ENCODE data around the gene ABCC2. TPM values are rescaled to one million over a fixed set of nuclear protein-coding genes. Genes with fewer than 3 reads are reported as not detected.

Gene ABCC2
- polyA plus RNA-seq, 1 donor: 15.2 TPM

DNA sequence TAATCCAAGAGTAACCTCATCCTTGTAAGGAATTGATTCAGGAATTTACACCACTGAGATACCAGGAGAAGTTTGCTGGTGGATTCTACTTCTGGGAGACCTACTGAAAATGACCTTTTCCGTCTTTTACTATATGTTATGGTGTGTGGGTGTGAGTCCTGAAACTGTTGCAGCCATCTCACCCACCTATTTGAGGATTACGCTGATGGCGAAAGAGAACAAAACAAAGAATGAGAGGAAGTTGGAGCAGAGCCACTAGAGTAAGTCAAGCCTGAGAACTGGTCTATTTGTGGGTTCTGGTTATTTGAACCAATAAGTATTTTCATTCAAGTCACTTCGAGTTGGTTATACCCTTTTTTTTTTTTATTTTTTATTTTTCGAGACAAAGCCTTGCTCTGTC is 12.7 kb upstream of the ABCC2 start:
- DNase-seq: no peak

- no peak for DNase-seq
Measured at GRCh38 chr10:99770408-99771045, 11.9 kb upstream of the ABCC2 start.

- DNase-seq: no peak
Measured at GRCh38 chr10:99775850-99776249, 6.6 kb upstream of the ABCC2 start.

DNA sequence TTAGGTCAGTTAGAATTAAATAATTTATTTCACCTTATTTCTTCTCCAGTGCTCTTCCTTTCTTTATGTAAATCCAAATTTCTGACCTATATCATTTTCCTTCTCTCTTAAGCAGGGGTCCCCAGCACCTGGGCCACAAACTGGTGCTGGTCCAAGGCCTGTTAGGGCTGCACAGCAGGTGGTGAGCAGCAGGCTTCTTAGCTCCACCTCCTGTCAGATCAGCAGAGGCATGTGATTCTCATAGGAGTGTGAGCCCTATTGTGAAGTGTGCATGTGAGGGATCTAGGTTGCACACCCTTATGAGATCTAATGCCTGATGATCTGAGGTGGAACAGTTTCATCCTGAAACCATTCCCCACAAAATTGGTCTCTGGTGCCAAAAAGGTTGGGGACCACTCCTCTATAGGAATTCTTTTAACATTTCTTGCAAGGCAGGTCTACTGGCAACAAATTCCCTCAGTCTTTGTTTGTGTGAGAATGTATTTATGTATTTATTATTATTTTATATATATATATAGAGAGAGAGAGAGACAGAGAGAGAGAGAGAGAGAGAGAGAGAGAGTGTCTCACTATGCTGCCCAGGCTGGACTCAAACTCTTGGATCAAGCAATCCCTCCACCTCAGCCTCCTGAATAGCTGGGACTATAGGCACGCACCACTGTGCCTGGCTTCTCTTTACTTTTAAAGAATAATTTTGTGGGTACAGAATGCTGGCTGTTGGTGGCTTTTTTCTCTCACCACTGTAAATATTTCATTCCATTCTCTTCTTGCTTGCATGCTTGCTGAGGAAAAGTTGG is 4.3 kb upstream of the ABCC2 start:
- DNase-seq: no peak

- DNase-seq: peak; percentile 33
Measured at GRCh38 chr10:99779335-99779734, 3.1 kb upstream of the ABCC2 start.

DNA sequence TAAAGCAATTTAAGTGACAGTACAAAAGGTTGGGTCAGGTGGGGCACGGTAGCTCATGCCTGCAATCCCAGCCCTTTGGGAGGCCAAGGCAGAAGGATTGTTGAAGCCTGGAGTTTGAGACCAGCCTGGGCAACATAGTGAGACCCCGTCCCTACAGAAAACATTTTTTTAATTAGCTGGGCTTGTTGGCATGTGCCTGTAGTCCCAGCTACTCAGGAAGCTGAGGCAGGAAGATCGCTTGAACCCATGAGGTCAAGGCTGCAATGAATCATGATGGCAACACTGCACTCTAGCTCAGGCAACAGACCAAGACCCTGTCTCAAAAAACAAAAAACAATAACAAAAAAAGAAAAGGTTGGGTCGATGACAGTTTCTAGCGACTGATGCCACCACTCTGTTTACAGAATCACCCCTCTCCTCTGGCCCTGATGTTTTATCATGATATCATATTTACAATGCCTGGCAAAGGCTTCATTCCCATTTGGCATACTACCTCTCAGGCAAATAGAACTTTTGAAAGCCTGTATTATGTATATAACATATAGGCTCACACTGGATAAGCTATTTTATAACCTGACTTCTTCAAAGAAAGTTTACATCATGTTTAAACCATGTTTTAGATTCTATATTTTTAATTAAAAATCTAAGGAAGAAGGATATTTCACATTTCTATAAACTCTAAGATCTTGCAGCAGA is 558 bp upstream of the ABCC2 start:
- no peak for DNase-seq

DNA sequence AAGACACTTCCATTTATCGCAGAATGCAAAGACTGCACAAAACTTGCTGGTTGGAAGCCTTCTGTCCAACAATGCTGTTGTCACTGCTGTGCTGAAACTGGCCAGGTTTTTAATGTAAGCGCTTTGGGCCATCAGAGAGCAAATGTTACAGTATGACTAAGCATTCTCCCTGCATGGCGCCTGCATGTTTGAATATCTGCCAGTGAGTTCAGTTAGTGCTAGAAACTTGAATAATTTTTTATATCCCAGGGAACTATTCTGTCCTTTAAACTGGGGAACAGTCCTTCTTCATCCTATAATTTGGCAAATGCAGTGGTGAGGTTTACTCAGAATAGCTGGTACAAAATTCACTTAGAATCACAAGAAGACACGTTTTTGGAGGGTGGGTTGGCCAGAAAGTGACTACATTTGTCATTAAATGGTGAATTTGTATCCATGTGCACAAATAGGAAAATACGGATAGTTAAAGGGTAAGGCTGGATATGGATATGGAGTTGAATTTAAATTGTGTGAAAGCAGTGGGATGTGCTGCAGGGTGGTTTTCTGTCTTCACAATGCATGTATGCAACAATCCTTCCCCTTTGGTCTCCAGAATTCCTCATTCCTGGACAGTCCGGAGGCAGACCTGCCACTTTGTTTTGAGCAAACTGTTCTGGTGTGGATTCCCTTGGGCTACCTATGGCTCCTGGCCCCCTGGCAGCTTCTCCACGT is 1.7 kb downstream of the ABCC2 start:
- no peak for DNase-seq

DNA sequence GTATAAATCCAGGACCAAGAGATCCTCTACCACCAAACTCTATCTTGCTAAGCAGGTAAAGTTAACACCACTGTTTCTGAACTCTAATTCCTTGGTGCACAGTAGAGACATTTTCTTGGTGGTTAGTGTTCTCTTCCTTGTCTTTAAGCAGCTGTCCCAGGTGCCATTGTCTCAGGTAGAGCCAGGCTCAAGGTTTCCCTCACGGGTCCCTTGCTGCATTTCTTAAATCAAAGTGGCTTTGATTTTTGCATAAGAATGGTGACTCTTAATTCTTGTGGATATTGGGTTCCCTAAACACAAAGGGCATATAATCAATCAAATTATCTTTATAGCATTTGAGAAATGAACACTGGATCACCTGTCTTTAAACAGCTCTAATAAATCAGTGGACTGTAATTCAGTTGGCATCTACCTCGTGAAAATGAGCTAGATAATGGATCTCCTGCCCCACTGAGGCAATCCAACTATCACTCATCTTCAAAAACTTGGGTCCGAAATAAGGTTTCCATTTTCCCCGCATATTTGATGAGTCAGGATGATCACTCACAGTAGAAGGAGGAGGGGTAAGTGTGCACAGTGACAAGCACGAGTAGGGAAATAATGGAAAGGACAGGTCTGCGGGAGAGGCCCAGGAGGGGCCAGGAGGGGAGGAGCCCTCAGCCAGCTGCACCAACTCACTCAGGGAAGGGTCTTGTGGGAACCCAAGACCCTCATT is 2.4 kb downstream of the ABCC2 start:
- no peak for DNase-seq

DNA sequence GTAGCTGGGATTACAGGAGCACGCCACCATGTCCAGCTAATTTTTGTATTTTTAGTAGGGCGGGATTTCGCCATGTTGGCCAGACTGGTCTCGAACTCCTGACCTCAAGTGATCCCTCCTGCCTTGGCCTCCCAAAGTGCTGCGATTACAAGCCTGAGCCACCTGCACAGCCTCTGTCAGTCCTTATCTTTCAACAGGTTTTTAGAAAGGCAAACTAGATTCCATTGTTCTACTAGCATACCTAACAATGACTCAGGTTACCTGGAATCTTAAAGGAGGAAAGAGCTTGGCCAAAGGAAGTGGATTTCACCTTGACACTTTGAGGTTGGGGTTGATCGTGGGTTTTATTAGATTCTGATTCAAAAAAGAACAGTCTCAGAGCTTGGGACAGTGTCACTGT is 3.2 kb downstream of the ABCC2 start:
- no peak for DNase-seq

DNA sequence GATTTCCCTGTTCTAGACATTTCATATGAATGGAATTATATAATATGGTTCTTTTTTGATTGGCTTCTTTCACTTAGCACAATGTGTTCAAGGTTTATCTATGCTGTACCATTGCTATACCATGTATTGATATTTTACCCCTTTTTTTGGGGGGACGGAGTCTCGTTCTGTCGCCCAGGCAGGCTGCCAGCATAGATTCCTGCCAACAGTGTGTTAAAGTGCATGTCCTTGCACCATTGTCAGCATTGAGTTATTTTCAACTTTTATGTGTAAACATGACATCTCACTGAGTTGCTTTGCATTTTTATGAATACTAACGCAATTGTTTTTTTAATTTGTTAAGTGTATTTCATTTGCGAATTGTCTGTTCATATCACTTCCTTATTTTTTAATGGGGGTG is 4.9 kb downstream of the ABCC2 start:
- no peak for DNase-seq

- no peak for DNase-seq
Measured at GRCh38 chr10:99787782-99788445, 5.5 kb downstream of the ABCC2 start.

DNA sequence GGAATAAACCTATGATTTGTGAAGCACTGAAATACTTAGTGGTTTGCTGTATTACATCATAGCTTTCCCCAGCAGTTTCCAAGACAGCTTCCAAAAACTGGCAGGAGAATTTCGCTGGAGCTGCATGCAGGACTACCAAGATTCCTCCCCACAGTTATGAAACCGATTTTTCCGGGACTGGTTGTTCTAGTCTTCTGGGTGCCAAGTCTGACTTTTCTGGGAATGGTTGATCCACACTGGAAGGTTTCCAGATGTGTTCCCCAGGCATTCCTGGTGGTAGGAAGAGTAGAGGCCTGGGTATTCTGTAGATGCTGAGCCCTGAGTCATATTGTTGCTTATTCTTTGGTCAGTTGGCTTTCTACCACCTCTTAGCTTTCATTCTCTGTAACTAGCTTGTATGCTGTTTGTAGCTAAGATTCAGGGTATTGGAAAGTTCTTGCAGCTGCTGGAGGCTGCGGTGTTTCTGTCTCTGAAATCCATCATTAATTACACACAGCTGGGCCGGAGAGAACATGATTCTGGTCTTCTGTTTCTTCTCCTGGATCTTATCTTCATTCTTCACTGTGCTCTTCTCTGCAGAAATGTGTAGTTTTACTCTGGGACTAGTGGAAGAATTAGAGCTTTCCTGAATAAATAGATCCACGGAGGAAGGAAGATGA is 6.3 kb downstream of the ABCC2 start:
- no peak for DNase-seq

DNA sequence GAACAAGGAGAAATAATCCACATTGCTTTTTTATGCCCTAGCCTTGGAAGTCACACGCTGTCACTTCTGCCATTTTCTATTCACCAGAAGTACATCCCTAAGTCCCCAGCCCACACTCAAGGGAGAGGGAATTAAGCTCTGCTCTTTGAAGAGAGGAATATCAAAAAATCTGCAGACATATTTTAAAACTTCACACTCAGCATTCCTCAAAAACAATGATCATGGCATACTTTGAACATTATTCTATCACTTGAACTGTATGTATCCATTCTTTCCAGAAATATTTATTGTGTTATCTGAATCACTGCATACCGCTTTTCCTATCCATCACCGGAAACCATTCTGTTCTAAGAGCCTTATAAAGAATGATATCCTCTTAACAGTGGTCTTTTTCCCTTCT is 9.4 kb downstream of the ABCC2 start:
- DNase-seq: no peak

DNA sequence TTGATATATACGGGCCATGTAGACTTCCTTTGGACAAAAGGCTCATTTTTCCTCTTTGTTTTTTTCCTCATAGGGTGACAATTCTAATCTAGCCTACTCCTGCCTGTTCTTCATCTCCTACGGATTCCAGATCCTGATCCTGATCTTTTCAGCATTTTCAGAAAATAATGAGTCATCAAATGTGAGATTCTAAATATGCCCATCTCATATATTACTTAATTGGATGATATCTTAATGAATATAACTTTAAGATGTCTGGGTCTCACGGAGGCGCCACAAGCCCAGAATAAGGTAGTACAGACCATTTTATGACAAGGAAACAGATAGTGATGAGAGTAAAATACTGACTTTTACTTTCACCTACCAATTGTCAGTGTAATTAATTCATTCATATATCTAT is 11.4 kb downstream of the ABCC2 start:
- no peak for DNase-seq

- DNase-seq: no peak
Measured at GRCh38 chr10:99796928-99797327, 14.5 kb downstream of the ABCC2 start.

DNA sequence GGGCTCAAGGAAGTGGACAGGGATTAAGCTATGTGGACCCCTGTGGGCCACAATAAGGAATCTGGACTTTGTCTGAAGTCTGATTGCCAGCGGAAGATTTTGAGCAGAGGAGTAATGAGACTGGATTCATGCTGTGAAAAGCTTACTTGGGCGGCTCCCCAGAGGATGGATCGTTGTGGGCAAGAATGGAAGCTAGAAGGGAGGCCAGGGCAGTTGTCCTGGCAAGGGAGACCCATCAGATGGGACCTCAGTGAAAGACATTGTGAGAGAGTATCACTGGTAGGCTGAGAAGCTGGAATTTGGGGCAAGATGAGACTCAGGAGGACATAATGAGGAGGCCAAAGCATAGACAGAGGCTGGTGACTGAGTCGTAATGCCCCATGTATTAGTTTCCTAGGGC is 15.6 kb downstream of the ABCC2 start:
- no peak for DNase-seq

DNA sequence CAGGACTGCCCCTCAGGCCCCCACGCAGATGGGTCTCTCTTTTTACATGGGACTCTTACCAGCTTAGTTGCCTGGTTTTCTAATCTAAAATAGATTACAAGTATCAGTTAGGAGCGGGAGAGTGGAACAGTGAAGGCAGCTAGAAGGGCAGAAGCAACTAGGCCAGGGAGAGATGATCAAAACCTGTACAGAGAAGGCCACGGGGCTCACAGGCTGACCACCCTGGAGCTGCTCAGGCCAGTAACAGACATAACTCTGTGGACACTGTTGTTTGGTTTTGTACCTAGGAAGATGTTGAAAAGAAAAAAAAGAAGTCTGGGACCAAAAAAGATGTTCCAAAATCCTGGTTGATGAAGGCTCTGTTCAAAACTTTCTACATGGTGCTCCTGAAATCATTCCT is 16.5 kb downstream of the ABCC2 start:
- DNase-seq: no peak

- DNase-seq: no peak
Measured at GRCh38 chr10:99799613-99800012, 17.2 kb downstream of the ABCC2 start.

GRCh38 chr10:99804471-99804870 is 22.0 kb downstream of the ABCC2 start:
- no peak for DNase-seq

GRCh38 chr10:99805190-99805589 is 22.8 kb downstream of the ABCC2 start:
- no peak for DNase-seq

DNA sequence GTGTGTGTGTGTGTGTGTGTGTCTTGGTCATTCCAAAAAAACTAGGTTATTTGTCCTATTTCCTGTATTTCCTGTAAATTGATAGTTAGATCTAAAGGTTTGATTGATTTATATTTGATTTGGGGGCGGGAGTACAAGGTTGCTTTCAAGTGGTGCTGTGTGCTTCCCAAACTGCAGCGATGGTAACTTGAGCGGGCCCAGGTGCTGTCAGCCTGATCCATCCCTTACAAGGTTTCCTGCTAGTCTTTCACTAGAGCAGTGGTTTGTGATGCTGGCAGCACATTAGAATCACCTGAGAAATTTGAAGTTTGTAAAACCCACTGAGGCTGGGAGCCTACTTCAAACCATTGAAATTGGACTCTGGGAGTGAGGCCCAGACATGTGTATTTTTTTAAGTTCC is 23.7 kb downstream of the ABCC2 start:
- DNase-seq: no peak
